GM23248 (cell line): ENCODE data around the gene KITLG. TPM values are rescaled to one million over a fixed set of nuclear protein-coding genes. Genes with fewer than 3 reads are reported as not detected.
A peak's percentile ranks its signal among the peaks of the same experiment; 100 is the strongest.
"Not testable (repeated sequence)": the region's sequence is repeated elsewhere in the genome, so short reads cannot be mapped to it uniquely, and the experiment has no call there.

ENCODE experiments used
- DNase-seq: peaks from one replicate; pipeline ENCODE4 v3.0.0-alpha.2; 2015
- H2AFZ ChIP-seq: fragments of 200-600 bp; sonication (generic); 2 replicates; pipeline ENCODE4 v1.6.1; 2016; ENCODE audit warnings: antibody characterized with exemption
- H3F3A ChIP-seq: fragments of 200-600 bp; sonication (generic); 2 replicates; pipeline ENCODE4 v1.6.1; 2016; ENCODE audit warnings: mild to moderate bottlenecking, antibody characterized with exemption, mixed run types; ENCODE audit not compliant: insufficient read depth
- H3K27ac ChIP-seq: fragments of 200-600 bp; sonication (generic); 2 replicates; pipeline ENCODE4 v1.5.1; 2016; ENCODE audit warnings: mild to moderate bottlenecking
- H3K27me3 ChIP-seq: fragments of 200-600 bp; sonication (generic); replicated peaks from 2 replicates; pipeline ENCODE4 v1.6.1; 2016; ENCODE audit warnings: mild to moderate bottlenecking; ENCODE audit not compliant: insufficient read depth
- H3K36me3 ChIP-seq: fragments of 200-600 bp; sonication (generic); 2 replicates; pipeline ENCODE4 v1.6.1; 2016; ENCODE audit warnings: low read depth, mild to moderate bottlenecking
- H3K4me1 ChIP-seq: fragments of 200-600 bp; sonication (generic); 2 replicates; pipeline ENCODE4 v1.6.1; 2016; ENCODE audit warnings: mild to moderate bottlenecking; ENCODE audit not compliant: insufficient read depth
- H3K4me2 ChIP-seq: fragments of 200-600 bp; sonication (generic); one replicate; pipeline ENCODE4 v1.6.1; 2016; ENCODE audit warnings: mild to moderate bottlenecking; ENCODE audit not compliant: unreplicated experiment
- H3K4me3 ChIP-seq: fragments of 200-600 bp; sonication (generic); 2 replicates; pipeline ENCODE4 v1.5.1; 2016; ENCODE audit warnings: mild to moderate bottlenecking
- H3K79me2 ChIP-seq: fragments of 200-600 bp; sonication (generic); 2 replicates; pipeline ENCODE4 v1.6.1; 2016; ENCODE audit warnings: mild to moderate bottlenecking; ENCODE audit not compliant: insufficient read depth
- H3K9ac ChIP-seq: fragments of 200-600 bp; sonication (generic); 2 replicates; pipeline ENCODE4 v1.6.1; 2016; ENCODE audit warnings: mild to moderate bottlenecking
- H3K9me2 ChIP-seq: fragments of 200-600 bp; sonication (generic); 2 replicates; pipeline ENCODE4 v1.6.1; 2016; ENCODE audit warnings: mixed run types, mild to moderate bottlenecking, moderate library complexity; ENCODE audit not compliant: insufficient read depth
- H3K9me3 ChIP-seq: fragments of 200-600 bp; sonication (generic); one replicate; pipeline ENCODE4 v1.6.1; 2017; ENCODE audit warnings: low read depth
- H4K20me1 ChIP-seq: fragments of 200-600 bp; sonication (generic); 2 replicates; pipeline ENCODE4 v1.6.0; 2016; ENCODE audit not compliant: insufficient read depth
- EZH2 ChIP-seq: fragments of 200-600 bp; sonication (generic); IDR thresholded peaks from 2 replicates; pipeline ENCODE4 v1.6.1; 2018; ENCODE audit warnings: antibody characterized with exemption, mild to moderate bottlenecking; ENCODE audit not compliant: insufficient read depth, poor library complexity, severe bottlenecking
- EZH2phosphoT487 ChIP-seq: fragments of 200-600 bp; sonication (generic); IDR thresholded peaks from 2 replicates; pipeline ENCODE4 v1.6.1; 2018; ENCODE audit warnings: antibody characterized with exemption, moderate library complexity, mild to moderate bottlenecking, low read depth; ENCODE audit not compliant: insufficient read depth
- WGBS, 2 experiments: methylation state at CpG; one replicate each; pipeline ENCODE4 v1.1.6; 2015 to 2017; ENCODE audit warnings: low lambda C conversion rate in 2 of 2, low coverage in 1 of 2; ENCODE audit errors: missing lambda C conversion rate in 2 of 2; 5-methylcytosine and 5-hydroxymethylcytosine counted together
- in situ Hi-C: fragments of 300-500 bp; cut with MboI; formaldehyde crosslinking; loops from 2 replicates; pipeline ENCODE4 v1.15.0; 2020
- polyA plus RNA-seq: library from polyadenylated mRNA; unstranded; fragments of >200 nt; fragmentation: Nextera tagmentation; extraction: Ambion mirVana; gene quantifications from 2 replicates; pipeline ENCODE4 v1.2.1, GENCODE V29; 2016
- total RNA-seq: library from RNA; depleted of rRNA; stranded (reverse); fragments of >200 nt; shearing (Covaris generic); gene quantifications from 2 replicates; pipeline ENCODE4 v1.2.3, GENCODE V29; 2014

Gene KITLG
- total and polyA plus RNA-seq, 2 experiments from 2014 or later = 34.8 to 98.4 TPM

- no peak overlapping the region for H2AFZ ChIP-seq
- H4K20me1 ChIP-seq = no peaks in the 10 kb centered on the region
- in situ Hi-C loops = no loop called here
- H3K9ac ChIP-seq = no peak overlapping the region
- H3K79me2 ChIP-seq = peaks cover 90% of the 10 kb centered on the region
- no peaks in the 10 kb centered on the region for H3K27me3 ChIP-seq
- H3K9me2 ChIP-seq = no peaks in the 10 kb centered on the region
- peaks cover 15% of the 10 kb centered on the region for H3K4me1 ChIP-seq
- no peak for TF ChIP-seq EZH2
- TF ChIP-seq EZH2phosphoT487 = no peak
- H3K9me3 ChIP-seq = no peaks in the 10 kb centered on the region
- H3F3A ChIP-seq = peaks cover 34% of the 10 kb centered on the region; the same call in 1 of the 2 replicates
- no peak overlapping the region for H3K4me2 ChIP-seq
- H3K36me3 ChIP-seq = peaks cover 44% of the 10 kb centered on the region
- no peak overlapping the region for H3K27ac ChIP-seq
- no peak overlapping the region for H3K4me3 ChIP-seq
- no peak for DNase-seq
These were observed 63.5 kb downstream of the KITLG start for GRCh38 chr12:88516811-88517210.

GRCh38 chr12:88510843-88511242 is 69.4 kb downstream of the KITLG start:
- Histone ChIP-seq H3K9me3 (no peaks in the 10 kb centered on the region), H3K4me2 (no peak overlapping the region), H3K9ac (no peak overlapping the region), H3K27ac (no peak overlapping the region; the same call in none of the 2 replicates), H4K20me1 (no peaks in the 10 kb centered on the region), H3K9me2 (no peaks in the 10 kb centered on the region), H3F3A (peaks cover 75% of the 10 kb centered on the region), H2AFZ (no peak overlapping the region), H3K4me3 (no peak overlapping the region), H3K79me2 (peaks cover 82% of the 10 kb centered on the region), H3K27me3 (no peaks in the 10 kb centered on the region), H3K4me1 (peaks cover 39% of the 10 kb centered on the region), H3K36me3 (peaks cover 41% of the 10 kb centered on the region)
- 98 to 99% methylated on average over 3 of the region's 3 CpGs for WGBS, 2 experiments
- in situ Hi-C loops = no loop called here
- TF ChIP-seq EZH2 (no peak), EZH2phosphoT487 (no peak)
- no peak for DNase-seq

- DNase-seq = peak; percentile 66
- Histone ChIP-seq H3K27me3 (no peaks in the 10 kb centered on the region), H3K4me1 (peaks cover 48% of the 10 kb centered on the region), H3K27ac (peak overlapping the region; percentile 69), H3K4me2 (peak overlapping the region; percentile 27), H3F3A (peaks cover 83% of the 10 kb centered on the region), H4K20me1 (no peaks in the 10 kb centered on the region), H3K9me3 (no peaks in the 10 kb centered on the region), H2AFZ (no peak overlapping the region), H3K9me2 (no peaks in the 10 kb centered on the region), H3K36me3 (peaks cover 39% of the 10 kb centered on the region), H3K4me3 (no peak overlapping the region), H3K79me2 (peaks cover 72% of the 10 kb centered on the region), H3K9ac (no peak overlapping the region)
- no peak for TF ChIP-seq EZH2
- no peak for TF ChIP-seq EZH2phosphoT487
- WGBS, 2 experiments = 28 to 29% methylated on average over 2 of the region's 2 CpGs
- in situ Hi-C loops = no loop called here
These were observed 70.4 kb downstream of the KITLG start for GRCh38 chr12:88509851-88510250.

DNA sequence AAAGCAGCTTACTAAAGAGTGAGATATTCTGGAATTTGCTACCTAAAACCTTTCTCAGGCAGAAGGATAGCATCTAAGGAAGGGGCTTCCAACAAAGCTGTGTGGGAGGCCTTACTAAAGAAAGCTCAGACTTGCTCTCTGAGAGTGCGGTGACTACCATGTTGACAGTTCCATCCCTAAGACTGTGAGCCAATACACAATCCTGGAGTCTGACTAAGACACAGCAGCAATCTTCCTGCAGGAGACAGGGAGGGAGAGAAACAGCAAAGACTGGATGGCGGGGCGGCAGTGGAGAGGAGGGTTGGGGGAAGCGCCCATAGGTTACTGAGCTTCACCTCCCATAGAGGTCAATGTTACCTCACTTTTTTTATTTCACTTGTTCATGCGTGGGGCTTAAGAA is 70.9 kb downstream of the KITLG start:
- H3K27ac ChIP-seq = peak overlapping the region; percentile 69
- H3K9ac ChIP-seq = no peak overlapping the region
- H3K27me3 ChIP-seq = no peaks in the 10 kb centered on the region
- WGBS, 2 experiments = 75 to 76% methylated on average over 5 of the region's 5 CpGs
- H3K36me3 ChIP-seq = peaks cover 35% of the 10 kb centered on the region
- H3K79me2 ChIP-seq = peaks cover 67% of the 10 kb centered on the region
- H3K4me3 ChIP-seq = no peak overlapping the region
- peaks cover 83% of the 10 kb centered on the region for H3F3A ChIP-seq
- H2AFZ ChIP-seq = no peak overlapping the region
- DNase-seq = peak; percentile 83
- peak overlapping the region; percentile 27 for H3K4me2 ChIP-seq
- H4K20me1 ChIP-seq = no peaks in the 10 kb centered on the region
- H3K9me2 ChIP-seq = no peaks in the 10 kb centered on the region
- H3K4me1 ChIP-seq = peaks cover 48% of the 10 kb centered on the region
- in situ Hi-C loops = no loop called here
- no peaks in the 10 kb centered on the region for H3K9me3 ChIP-seq
- TF ChIP-seq EZH2 (no peak), EZH2phosphoT487 (no peak)

DNA sequence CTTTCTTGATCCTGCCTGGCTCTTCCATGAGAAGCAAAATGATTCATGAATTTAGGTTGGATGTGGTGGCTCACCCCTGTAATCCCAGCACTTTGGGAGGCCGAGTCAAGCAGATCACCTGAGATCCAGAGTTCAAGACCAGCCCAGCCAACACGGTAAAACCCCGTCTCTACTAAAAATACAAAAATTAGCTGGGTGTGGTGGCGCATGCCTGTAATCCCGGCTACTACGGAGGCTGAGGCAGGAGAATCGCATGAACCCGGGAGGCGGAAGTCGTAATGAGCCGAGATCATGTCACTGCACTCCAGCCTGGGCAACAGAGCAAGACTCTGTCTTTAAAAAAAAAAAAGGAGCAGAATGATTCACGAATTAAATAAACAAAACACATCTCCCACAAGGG is 72.4 kb downstream of the KITLG start:
- H3K9me2 ChIP-seq, H3K4me2 ChIP-seq, H3K4me3 ChIP-seq, H3K27me3 ChIP-seq, DNase-seq, in situ Hi-C loops, H3K27ac ChIP-seq, H3K9ac ChIP-seq, H3K9me3 ChIP-seq, H2AFZ ChIP-seq, H4K20me1 ChIP-seq: not testable (repeated sequence)
- WGBS, 2 experiments = 96 to 99% methylated on average over 12 of the region's 12 CpGs
- peaks cover 48% of the 10 kb centered on the region for H3K36me3 ChIP-seq
- peaks cover 84% of the 10 kb centered on the region for H3F3A ChIP-seq
- peaks cover 53% of the 10 kb centered on the region for H3K4me1 ChIP-seq
- H3K79me2 ChIP-seq = peaks cover 65% of the 10 kb centered on the region
